PC-9 (cell line): ENCODE measurements around the gene TMEM174.

ENCODE experiments used
- CTCF ChIP-seq: fragments of 200-600 bp; sonication (generic); conservative IDR thresholded peaks from 2 replicates; pipeline ENCODE4 v1.6.1; 2017; ENCODE audit warnings: mixed run types, antibody characterized with exemption, mild to moderate bottlenecking, moderate library complexity
- EZH2 ChIP-seq: fragments of 200-600 bp; sonication (generic); IDR thresholded peaks from 2 replicates; pipeline ENCODE4 v1.8.0; 2017; ENCODE audit warnings: antibody characterized with exemption, low read depth

- TF ChIP-seq EZH2 (no peak), CTCF (no peak)
Measured at GRCh38 chr5:73193592-73193991, 20.6 kb downstream of the TMEM174 start.
